WERI-Rb-1 (cell line): ENCODE data around the gene PCDHGC5.

ENCODE experiments used
- DNase-seq: peaks from one replicate; pipeline ENCODE4 v3.0.0-alpha.2; 2020
- H3K27ac ChIP-seq: fragments of 250-450 bp; sonication (Bioruptor Pico); 2 replicates; pipeline ENCODE4 v1.5.1; 2020; ENCODE audit warnings: mild to moderate bottlenecking, moderate library complexity
- H3K27me3 ChIP-seq: fragments of 250-450 bp; sonication (Bioruptor Pico); 2 replicates; pipeline ENCODE4 v1.5.1; 2021; ENCODE audit warnings: mild to moderate bottlenecking, low read depth, moderate library complexity; ENCODE audit not compliant: insufficient read depth, severe bottlenecking
- H3K36me3 ChIP-seq: fragments of 250-450 bp; sonication (Bioruptor Pico); 2 replicates; pipeline ENCODE4 v1.5.1; 2020; ENCODE audit warnings: mild to moderate bottlenecking, moderate library complexity
- H3K4me3 ChIP-seq: 2 replicates; pipeline ENCODE4 v1.5.1; 2011; ENCODE audit warnings: low read depth, mild to moderate bottlenecking, control low read depth, low read length
- H3K9me3 ChIP-seq: fragments of 250-450 bp; sonication (Bioruptor Pico); 2 replicates; pipeline ENCODE4 v1.5.1; 2021; ENCODE audit warnings: mild to moderate bottlenecking, moderate library complexity; ENCODE audit not compliant: severe bottlenecking
- CTCF ChIP-seq: IDR thresholded peaks from 2 replicates; pipeline ENCODE4 v1.5.1; 2011; ENCODE audit warnings: low read depth, mild to moderate bottlenecking, control low read depth, inconsistent platforms, low read length

Gene PCDHGC5

GRCh38 chr5:141515141-141515540 lies 26.3 kb downstream of the PCDHGC5 start:
- no peak for DNase-seq
- Histone ChIP-seq H3K9me3 (no peaks in the 10 kb centered on the region), H3K4me3 (no peak overlapping the region), H3K27me3 (no peaks in the 10 kb centered on the region), H3K36me3 (peaks cover 37% of the 10 kb centered on the region), H3K27ac (no peak overlapping the region)
- TF ChIP-seq CTCF, result no peak

GRCh38 chr5:141515946-141516671 lies 27.2 kb downstream of the PCDHGC5 start:
- no peak overlapping the region for H3K27ac ChIP-seq
- no peak for TF ChIP-seq CTCF
- no peak overlapping the region for H3K4me3 ChIP-seq
- no peaks in the 10 kb centered on the region for H3K27me3 ChIP-seq
- no peak for DNase-seq
- H3K9me3 ChIP-seq, result no peaks in the 10 kb centered on the region
- peaks cover 45% of the 10 kb centered on the region for H3K36me3 ChIP-seq

GRCh38 chr5:141516672-141517025 lies 27.8 kb downstream of the PCDHGC5 start:
- peaks cover 51% of the 10 kb centered on the region for H3K36me3 ChIP-seq
- H3K27ac ChIP-seq, result no peak overlapping the region
- no peak for TF ChIP-seq CTCF
- no peaks in the 10 kb centered on the region for H3K27me3 ChIP-seq
- H3K4me3 ChIP-seq, result no peak overlapping the region
- no peaks in the 10 kb centered on the region for H3K9me3 ChIP-seq
- no peak for DNase-seq

GRCh38 chr5:141517312-141517711 lies 28.4 kb downstream of the PCDHGC5 start:
- no peak for DNase-seq
- Histone ChIP-seq H3K36me3 (peaks cover 57% of the 10 kb centered on the region), H3K27me3 (no peaks in the 10 kb centered on the region), H3K4me3 (no peak overlapping the region), H3K27ac (no peak overlapping the region), H3K9me3 (no peaks in the 10 kb centered on the region)
- TF ChIP-seq CTCF, result no peak

- peaks cover 57% of the 10 kb centered on the region for H3K36me3 ChIP-seq
- H3K4me3 ChIP-seq, result no peak overlapping the region
- H3K27ac ChIP-seq, result no peak overlapping the region
Observed at GRCh38 chr5:141517880-141518617, 29.2 kb downstream of the PCDHGC5 start.

More at GRCh38 chr5:141517880-141518617, 29.2 kb downstream of the PCDHGC5 start:
- H3K27me3 ChIP-seq, result no peaks in the 10 kb centered on the region
- H3K9me3 ChIP-seq, result peaks cover 2% of the 10 kb centered on the region
- TF ChIP-seq CTCF, result no peak
- DNase-seq, result no peak
